Ascending aorta (tissue), 2 donors: ENCODE data around the gene RBM26. TPM values are rescaled to one million over a fixed set of nuclear protein-coding genes. Genes with fewer than 3 reads are reported as not detected.

Experiments
- DNase-seq, 2 donors: peaks; one replicate each; pipeline ENCODE4 v3.0.0-alpha.2; 2019; ENCODE audit warnings: low spot score in 2 of 2
- H3K27ac ChIP-seq, 2 donors: fragments of 200-600 bp; sonication (generic); one replicate each; pipeline ENCODE4 v1.5.1; 2016 to 2017; ENCODE audit warnings: mild to moderate bottlenecking in 1 of 2
- H3K27me3 ChIP-seq: fragments of 200-600 bp; sonication (generic); one replicate; pipeline ENCODE4 v1.5.1; 2017
- H3K36me3 ChIP-seq, 2 donors: fragments of 200-600 bp; sonication (generic); one replicate each; pipeline ENCODE4 v1.5.1; 2016
- H3K4me1 ChIP-seq, 2 donors: fragments of 200-600 bp; sonication (generic); one replicate each; pipeline ENCODE4 v1.5.1; 2016 to 2017; ENCODE audit warnings: mild to moderate bottlenecking in 1 of 2
- H3K4me3 ChIP-seq, 2 donors: fragments of 200-600 bp; sonication (generic); one replicate each; pipeline ENCODE4 v1.5.1; 2016 to 2017; ENCODE audit warnings: mild to moderate bottlenecking in 1 of 2
- H3K9me3 ChIP-seq, 2 donors: fragments of 200-600 bp; sonication (generic); one replicate each; pipeline ENCODE4 v1.5.1; 2016
- CTCF ChIP-seq, 3 experiments: fragments of 200-600 bp in 2 of 3; fragments of 450-650 bp in 1 of 3; sonication (generic) in 2 of 3; IDR thresholded peaks; one replicate each; pipeline ENCODE4 v1.5.1; 2016 to 2019; ENCODE audit warnings: antibody characterized with exemption in 3 of 3, mild to moderate bottlenecking in 1 of 3, moderate library complexity in 1 of 3
- intact Hi-C: fragments of 100-400 bp; cut with DNase I; formaldehyde crosslinking; loops from one replicate; pipeline ENCODE4 v1.15.1; 2023
- total RNA-seq: library from RNA; depleted of rRNA; stranded (reverse); fragments of >200 nt; gene quantifications from one replicate; pipeline ENCODE4 v1.1.0, GENCODE V29; 2016

The RBM26 gene
- total RNA-seq, 1 donor from 2014 or later, result 12.8 TPM

GRCh38 chr13:79429309-79429708 lies 23.3 kb upstream of the RBM26 start:
- intact Hi-C loops, result no loop called here
- DNase-seq, result no peak
- H3K27me3 ChIP-seq, result no peaks in the 10 kb centered on the region
- no peaks in the 10 kb centered on the region for H3K36me3 ChIP-seq
- no peak for TF ChIP-seq CTCF (IDR thresholded peaks at IDR 0.05)
- H3K4me3 ChIP-seq, result no peak overlapping the region
- no peaks in the 10 kb centered on the region for H3K9me3 ChIP-seq
- no peaks in the 10 kb centered on the region for H3K4me1 ChIP-seq
- no peak overlapping the region for H3K27ac ChIP-seq

GRCh38 chr13:79427883-79428282 lies 21.8 kb upstream of the RBM26 start:
- TF ChIP-seq CTCF (IDR thresholded peaks at IDR 0.05), result no peak
- intact Hi-C loops, result no loop called here

GRCh38 chr13:79427265-79427664 lies 21.2 kb upstream of the RBM26 start:
- Histone ChIP-seq H3K4me1 (no peaks in the 10 kb centered on the region), H3K9me3 (no peaks in the 10 kb centered on the region), H3K4me3 (no peak overlapping the region), H3K27me3 (no peaks in the 10 kb centered on the region), H3K27ac (no peak overlapping the region), H3K36me3 (no peaks in the 10 kb centered on the region)
- no peak for TF ChIP-seq CTCF (IDR thresholded peaks at IDR 0.05)
- DNase-seq, result no peak
- intact Hi-C loops, result no loop called here

More at GRCh38 chr13:79427883-79428282, 21.8 kb upstream of the RBM26 start:
- no peak for DNase-seq
- no peak overlapping the region for H3K27ac ChIP-seq
- H3K4me1 ChIP-seq, result no peaks in the 10 kb centered on the region
- no peaks in the 10 kb centered on the region for H3K9me3 ChIP-seq
- H3K36me3 ChIP-seq, result no peaks in the 10 kb centered on the region
- no peak overlapping the region for H3K4me3 ChIP-seq
- H3K27me3 ChIP-seq, result no peaks in the 10 kb centered on the region

- Histone ChIP-seq H3K27ac (no peak overlapping the region), H3K36me3 (no peaks in the 10 kb centered on the region), H3K27me3 (no peaks in the 10 kb centered on the region), H3K4me3 (no peak overlapping the region), H3K9me3 (no peaks in the 10 kb centered on the region), H3K4me1 (no peaks in the 10 kb centered on the region)
- peak; percentile 51 to 69 (median 67) for TF ChIP-seq CTCF (IDR thresholded peaks at IDR 0.05)
- no peak for DNase-seq
- intact Hi-C loops, result no loop called here
These were observed 18.0 kb upstream of the RBM26 start for GRCh38 chr13:79423801-79424642.

GRCh38 chr13:79423340-79423739 lies 17.3 kb upstream of the RBM26 start:
- DNase-seq, result no peak
- TF ChIP-seq CTCF (IDR thresholded peaks at IDR 0.05), result no peak
- Histone ChIP-seq H3K4me3 (no peak overlapping the region), H3K27ac (no peak overlapping the region), H3K36me3 (no peaks in the 10 kb centered on the region), H3K9me3 (no peaks in the 10 kb centered on the region), H3K27me3 (no peaks in the 10 kb centered on the region), H3K4me1 (no peaks in the 10 kb centered on the region)
- intact Hi-C loops, result no loop called here
